ENCODE results near the gene PCSK4.
"Not testable (repeated sequence)": the region's sequence is repeated elsewhere in the genome, so short reads cannot be mapped to it uniquely, and the experiment has no call there.

The PCSK4 gene

DNA sequence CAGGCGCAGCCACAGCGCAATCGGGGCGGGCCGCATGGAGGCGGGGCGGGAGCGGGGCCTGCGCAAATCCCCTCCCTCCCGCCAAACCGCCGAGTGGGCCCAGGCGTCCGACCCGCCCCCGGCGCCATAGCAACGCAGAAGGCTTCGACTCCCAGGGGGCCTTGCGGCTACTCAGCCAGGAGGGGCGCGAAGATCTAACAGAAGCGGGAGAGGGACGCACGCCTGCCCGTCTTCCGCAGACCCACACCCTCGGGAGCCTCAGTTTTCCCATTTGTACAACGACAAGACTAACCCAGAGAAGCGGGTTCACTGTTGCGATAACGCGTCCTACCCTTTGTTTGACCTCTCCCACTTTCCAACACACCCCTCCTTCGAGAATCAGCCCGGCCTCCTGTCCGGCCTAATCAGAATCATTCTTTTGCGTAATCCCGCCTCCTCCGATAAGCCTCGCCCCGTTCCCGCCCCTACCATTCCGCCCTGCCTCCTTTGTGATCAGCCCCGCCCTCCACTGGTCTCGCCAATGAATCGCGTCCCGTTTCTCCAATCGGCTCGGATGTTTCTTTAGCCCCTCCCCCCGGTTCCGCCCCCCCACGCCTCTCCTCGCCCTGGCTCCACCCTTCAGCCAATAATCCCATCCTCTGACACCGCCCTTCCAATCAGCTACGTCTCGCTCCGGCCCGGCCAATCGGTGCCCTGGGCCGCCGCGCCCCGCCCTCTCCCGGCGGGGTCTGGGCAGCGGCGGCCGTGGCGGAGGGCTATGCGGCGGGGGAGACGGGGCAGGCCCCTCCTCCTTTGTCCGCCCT is at the start of gene PCSK4:
Gene PCSK4 (minus strand): TSS at position 40 of the 803 bp plus-strand sequence. CDS start 4 bp downstream, at position 36.
- peak; percentile 90 for DNase-seq

DNA sequence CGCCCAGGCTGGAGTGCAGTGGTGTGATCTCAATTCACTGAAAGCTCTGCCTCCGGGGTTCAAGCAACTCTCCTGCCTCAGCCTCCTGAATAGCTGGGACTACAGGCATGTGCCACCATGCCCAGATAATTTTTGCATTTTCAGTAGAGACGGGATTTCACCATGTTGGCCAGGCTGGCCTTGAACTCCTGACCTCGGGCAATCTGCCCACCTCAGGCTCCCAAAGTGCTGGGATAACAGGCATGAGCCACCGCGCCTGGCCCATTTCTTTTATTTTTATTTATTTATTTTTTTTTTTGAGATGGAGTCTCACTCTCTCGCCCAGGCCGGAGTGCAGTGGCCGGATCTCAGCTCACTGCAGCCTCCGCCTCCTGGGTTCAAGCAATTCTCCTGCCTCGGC is 49.6 kb upstream of the PCSK4 start:
- not testable (repeated sequence) for DNase-seq

DNA sequence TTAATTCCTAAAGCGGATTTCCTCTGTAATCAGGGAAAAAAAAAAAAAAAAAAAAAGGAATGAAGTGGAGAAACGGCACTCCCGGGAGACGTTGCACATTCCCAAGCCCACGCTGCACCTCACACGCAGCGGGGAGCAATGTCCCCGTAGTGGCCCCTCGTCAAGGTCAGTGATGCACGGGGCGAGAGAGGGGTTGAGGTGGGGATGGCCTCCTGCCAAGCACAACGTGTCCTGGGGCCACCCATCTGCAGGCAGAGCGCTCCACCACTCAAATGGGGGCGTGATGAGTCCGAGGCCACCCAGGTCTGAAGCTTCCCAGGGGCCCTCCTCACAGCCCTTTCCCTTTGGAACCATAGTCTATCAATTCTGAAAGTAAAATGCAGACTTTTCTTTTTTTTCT is 48.8 kb upstream of the PCSK4 start:
- no peak for DNase-seq

DNA sequence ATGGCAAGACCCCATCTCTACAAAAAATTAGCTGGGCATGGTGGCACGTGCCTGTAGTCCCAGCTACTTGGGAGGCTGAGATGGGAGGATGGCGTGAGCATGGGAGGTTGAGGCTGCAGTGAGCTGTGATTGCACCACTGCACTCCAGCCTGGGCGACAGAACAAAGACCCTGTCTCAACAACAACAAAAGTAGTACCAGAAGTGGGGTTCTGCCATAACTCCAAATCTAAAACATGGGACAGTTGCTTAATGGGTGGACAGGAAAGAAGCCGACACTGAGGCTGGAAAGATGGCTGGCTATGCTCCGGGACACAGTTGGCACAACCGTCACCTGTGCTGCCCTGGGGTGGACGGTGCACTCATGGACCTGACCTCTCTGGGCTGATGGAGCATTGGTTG is 45.5 kb upstream of the PCSK4 start:
- DNase-seq, result not testable (repeated sequence)

DNA sequence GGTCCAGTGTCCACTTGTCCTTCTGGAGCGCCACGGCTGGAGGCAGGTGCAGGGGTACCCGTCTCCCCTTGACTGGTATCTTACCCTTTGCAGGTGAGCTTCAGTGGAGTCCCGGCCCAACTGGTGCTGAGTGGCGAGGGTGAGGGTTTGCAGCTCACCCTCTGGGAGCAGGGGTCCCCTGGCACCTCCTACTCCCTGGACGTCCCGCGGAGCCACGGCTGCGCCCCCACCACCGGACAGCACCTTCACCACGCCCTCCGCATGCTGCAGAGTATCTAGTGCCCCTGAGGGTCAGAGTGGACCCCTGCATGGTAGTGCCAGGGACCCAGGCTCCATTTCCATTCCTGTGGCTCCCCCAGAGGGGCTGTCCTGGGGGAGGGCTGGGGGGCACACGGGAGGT is 44.8 kb upstream of the PCSK4 start:
- no peak for DNase-seq

DNA sequence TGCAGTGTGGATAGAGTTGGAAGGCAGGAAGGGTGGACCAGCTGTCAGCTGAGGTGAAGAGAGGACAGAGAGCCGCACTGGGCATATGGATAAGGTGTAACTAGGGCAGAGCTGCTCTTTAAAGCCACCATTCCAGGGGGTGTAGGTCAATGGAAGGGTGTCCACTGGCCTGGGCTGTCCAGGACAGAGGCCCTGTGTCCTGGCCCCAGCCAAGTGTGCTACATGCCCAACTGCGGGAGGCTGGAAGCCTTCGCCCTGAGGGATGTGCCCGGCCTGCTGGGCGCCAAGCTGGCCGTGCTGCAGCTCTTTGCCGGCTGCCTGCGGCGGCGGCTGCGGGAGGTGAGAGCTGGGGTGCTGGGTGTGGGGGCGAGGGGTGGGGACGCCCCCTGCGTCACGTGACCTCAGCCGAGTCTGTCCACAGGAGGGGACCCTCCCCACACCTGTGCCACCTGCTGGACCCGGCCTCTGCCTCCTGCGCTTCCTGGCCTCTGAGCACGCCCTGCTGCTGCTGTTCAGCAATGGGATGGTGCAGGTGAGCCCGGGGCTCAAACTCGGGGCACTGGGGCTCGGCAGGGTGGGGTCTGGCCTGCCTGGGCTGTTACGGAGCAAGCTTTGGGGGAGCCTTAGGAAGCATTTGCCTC is 43.5 kb upstream of the PCSK4 start:
- no peak for DNase-seq

DNA sequence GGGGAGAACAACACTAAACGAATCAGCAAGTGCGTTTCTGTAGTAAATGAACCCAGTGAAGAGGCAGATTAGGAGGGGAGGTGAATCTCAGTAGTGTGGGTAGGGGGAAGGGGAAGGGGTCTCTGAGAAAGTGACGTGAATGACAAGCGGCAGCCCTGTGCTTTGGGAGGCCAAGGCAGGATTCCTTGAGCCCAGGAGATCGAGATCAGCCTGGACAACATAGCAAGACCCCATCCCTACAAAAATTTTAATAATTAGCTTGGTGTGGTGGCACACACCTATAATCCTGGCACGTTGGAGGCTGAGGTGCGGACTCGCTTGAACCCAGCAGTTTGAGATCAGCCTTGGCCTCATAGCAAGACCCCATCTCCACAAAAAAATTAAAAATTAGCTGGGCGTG is 41.9 kb upstream of the PCSK4 start:
- DNase-seq, result no peak

DNA sequence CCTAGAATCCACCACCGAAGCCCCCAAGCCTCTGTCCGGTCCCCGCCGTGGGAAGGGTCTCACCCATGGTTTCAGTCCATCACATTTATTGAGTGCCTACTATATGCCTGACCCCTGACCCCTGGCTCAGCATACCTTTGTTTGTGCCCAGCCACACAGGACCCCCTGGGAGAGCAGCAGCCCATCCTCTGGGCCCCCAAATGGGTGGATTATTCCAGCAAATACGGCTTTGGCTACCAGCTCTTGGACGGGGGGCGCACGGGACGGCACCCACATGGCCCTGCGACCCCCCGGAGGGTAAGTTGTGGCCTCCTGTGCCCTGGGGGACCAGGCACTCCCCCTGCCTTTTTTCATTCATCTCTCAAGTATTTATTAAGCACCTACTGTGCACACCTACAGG is 41.4 kb upstream of the PCSK4 start:
- DNase-seq, result no peak

DNA sequence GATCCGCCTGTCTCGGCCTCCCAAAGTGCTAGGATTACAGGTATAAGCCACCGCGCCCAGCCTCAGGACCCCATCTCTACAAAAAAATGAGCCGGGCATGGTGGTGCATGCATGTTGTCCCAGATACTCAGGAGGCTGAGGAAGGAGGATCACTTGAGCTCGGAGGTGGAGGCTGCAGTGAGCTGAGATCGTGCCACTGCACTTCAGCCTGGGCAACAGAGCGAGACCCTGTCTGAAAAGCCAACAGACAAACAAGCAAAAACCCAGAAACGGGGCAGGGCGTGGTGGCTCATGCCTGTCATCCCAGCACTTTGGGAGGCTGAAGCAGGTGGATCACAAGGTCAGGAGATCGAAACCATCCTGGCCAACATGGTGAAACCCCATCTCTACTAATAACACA is 40.7 kb upstream of the PCSK4 start:
- DNase-seq, result not testable (repeated sequence)

DNA sequence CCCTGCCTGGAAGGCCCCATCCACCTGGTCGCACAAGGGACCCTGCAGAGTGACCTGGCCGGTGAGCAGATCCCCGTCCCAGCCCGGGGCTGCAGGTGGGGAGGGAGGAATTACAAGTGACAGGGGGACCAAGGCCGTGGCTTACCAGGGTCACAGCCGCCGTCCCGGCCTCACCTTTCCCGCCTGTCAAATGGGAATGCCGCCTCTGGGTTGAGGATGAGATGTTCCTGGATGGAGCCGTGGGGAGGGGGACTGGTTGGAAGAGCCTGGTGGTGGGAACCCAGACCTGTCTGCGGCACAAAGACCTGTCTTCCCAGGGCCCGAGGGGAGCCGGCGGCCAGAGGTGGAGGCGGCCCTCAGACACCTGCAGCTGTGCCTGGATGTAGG is 39.3 kb upstream of the PCSK4 start:
- DNase-seq, result no peak

DNA sequence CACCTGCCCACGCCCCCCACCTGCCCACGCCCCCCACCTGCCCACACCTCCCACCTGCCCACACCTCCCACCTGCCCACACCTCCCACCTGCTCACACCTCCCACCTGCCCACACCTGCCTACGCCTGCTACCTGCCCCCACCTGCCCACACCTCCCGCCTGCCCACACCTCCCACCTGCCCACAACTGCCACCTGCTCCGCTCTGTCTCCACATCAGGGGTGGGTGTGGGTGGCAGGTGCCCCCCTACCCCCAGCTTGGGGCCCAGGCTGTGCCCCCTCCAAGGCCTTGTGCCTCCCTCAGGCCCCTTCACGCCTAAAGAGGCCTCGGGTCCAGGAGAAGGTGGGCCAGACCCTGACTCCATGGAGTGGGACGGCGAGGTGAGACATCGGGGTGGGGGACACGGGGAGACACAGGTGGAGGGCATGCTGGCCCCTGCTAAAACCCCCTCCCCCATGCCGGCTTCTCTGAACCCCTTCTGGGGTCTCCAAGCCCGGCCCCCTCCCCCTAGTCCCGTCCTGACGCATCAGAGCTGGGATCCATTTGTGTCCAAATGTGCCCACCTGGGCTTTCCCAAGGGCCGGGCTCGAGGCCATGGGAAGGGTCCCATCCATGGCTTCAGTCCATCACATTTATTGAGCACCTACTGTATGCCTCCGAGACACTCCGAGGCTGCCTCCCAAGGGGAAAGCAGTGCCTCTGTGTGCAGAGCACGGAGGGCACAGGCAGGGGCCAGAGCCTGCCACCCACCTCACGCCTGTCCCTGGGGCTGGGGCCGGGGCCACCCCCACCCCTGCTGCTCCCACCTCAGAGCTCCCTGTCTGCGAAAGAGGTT is 38.7 kb upstream of the PCSK4 start:
- DNase-seq, result no peak

DNA sequence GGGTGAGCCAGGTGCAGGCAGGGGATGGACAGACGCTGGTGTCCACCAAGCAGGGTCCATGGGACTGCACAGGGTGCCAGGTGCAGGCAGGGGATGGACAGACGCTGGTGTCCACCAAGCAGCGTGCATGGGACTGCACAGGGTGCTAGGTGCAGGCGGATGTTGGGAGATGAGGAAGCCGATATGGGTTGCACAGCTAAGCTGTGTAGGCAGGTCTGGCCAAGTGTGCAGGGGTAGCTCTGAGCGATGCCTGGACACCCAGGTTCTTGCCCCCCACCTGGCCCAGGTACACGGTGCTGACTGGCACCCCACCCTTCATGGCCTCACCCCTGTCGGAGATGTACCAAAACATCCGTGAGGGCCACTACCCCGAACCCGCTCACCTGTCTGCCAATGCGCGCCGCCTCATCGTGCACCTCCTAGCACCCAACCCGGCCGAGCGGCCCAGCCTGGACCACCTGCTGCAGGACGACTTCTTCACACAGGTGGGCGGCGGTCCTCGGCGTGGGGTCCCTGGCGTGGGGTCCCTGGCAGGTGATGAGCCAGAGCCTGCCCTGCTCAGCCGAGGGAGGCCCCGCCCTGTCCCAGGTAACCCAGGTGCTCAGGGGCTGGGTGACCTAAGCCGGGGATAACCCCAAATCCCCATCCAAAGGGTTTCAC is 37.6 kb upstream of the PCSK4 start:
- DNase-seq, result no peak

DNA sequence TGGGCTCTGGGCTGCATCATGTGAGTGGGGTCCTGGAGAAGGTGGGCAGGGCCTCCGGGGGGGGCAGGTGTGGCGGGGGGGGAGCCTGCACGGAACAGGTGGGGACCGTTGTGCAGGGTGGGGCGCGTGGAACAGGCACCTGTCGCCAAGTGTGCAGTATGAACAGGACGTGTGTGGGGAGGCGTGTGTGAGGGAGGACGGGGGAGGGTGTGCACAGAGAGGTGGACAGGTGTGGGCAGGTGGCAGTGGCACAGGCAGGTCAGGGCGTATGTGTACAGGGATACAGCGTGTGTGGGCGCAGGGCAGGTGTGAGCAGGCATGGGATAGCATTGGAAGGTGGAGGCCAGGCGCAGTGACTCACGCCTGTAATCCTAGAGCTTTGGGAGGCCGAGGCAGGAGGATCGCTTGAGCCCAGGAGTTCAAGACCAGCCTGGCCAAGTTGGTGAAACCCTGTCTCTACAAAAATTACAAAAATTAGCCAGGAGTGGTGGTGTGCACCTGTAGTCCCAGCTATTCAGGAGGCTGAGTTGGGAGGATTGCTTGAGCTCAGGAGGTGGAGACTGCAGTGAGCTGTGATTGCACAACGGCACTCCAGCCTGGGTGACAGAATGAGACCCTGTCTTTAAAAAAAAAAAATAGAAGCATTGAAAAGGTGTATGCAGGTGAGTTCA is 37.0 kb upstream of the PCSK4 start:
- no peak for DNase-seq

DNA sequence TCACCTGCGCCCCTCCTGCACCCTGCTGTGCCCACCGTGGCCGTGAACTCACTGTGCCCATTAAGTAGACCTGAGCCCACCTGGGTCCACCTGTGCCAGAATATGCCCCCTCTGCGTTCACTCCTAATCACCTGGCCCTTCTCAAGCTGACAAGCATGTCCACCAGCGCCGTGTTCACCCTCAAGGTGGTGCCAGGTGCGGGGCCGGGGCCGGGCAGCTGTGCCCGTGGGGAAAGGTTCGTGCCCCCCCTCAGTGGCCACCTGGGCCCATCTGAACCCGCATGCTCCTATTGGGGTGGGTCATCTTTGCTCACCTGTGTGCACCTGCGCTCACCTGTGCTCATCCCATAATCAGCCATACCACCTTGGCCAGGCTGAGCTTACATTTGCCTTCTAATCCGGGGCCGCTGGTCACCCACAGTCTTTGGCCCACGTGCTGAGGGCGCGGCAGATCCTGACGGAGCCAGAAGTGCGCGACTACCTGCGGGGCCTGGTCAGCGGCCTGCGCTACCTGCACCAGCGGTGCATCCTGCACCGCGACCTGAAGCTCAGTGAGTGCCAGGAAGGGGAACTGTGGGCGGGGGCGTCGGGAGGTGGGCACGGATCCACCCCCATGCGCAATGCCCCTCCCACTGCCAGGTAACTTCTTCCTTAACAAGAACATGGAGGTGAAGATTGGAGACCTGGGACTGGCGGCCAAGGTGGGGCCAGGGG is 36.1 kb upstream of the PCSK4 start:
- DNase-seq, result no peak

DNA sequence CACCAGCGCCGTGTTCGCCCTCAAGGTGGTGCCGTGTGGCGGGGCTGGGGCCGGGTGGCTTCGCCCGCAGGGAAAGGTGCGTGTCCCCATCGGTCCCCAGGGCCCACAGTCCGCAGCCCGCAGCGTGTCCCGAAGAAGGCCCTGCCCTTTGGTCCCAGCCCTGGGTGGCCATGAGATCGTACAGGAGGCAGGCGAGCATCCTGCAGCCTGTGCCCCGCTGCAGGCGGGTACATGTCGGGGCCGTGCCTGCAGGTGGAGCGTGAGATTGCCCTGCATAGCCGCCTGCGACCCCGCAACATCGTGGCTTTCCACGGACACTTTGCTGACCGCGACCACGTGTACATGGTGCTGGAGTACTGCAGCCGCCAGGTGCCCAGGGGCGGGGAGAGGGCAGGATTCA is 35.2 kb upstream of the PCSK4 start:
- no peak for DNase-seq

DNA sequence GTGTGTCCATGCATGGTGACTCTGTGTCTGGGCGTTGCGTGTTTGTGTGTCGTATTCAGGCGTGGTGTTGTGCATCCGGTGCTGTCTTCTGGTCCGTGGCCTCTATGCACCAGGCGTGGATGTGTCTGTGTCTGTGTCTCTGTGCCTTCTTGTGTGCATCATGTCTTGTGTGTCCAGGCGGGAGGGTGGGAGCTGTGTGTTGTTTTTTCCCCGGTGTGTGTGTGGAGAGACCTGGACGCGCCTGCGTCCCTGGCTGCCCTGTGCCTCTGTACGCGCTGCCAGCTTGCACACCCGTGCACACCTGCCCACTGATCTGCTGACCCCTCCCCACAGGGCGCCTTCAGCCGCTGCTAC is 34.8 kb upstream of the PCSK4 start:
- no peak for DNase-seq

DNA sequence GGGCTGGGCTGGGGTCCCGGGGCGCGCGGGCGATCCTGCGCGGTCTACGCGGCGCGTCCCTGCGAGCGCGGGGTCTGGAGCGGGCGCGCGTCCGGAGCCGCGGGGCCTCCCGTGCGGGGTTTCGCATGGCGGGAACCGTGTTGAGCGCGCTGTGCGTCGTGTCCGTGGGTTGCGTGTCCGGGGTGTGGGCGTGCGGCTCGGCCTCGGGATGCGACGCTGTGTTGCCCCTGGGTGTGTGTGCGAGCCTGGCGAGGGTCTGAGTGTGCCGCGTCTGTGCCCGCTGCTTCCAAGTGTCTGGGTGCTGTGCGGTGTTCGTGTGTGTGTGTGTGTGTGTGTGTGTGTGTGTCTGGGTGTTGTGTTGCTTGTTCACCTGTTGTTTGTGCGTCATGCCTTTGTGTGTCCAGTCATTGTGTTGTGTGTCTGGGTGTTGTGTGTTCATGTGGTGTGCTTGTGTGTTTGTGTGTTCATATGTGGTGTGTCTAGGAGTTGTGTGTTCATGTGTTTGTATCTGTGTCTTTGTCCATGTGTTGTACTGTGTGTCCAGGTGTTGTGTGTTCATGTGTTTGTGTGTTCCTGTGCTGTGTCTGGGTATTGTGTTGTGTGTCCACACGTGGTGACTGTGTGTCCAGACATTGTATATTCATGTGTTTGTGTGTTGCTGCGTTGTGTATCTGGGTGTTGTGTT is 34.3 kb upstream of the PCSK4 start:
- DNase-seq, result no peak

DNA sequence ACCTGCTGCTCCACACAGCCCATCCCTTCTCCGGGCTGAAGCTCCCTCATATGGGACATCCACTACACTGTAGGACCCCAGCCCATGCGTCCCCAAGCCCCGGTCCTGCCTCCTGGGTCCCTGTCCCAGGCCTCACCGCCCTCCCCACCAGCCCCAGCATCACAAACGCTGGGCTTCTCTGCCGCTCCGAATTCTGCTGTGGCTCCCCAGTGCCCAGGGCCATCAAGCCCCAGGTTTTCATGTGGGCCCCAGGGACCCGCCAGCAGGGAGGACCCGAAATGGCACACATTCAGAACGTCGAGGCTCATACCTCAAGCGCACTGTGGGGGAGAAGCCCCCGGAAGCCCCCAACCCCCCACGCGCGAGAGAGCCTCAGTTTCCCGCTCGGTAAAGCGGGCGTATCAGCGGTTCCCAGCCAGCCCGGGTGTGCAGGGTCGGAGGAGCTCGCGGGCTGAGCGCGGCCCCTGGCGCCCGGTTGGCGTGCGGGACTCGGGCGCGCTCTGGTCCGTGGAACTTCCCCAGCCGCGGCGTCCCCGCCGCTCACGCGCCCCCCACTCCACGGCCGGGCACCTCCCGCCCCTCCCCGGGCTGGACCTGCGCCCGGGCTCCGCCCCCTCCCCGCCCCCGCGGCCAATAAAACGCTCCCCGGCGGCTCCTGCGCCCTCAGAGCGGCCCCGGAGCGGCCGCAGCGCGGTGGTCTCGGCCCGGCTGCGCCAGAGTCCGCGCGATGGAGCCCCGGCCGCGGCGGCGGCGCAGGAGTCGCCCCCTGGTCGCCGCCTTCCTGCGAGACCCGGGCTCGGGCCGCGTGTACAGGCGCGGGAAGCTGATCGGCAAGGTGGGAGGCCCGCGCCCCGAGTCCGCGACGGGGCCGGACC is 33.5 kb upstream of the PCSK4 start, which contains the start of gene PLK5:
Gene PLK5 (plus strand): TSS at position 666 of the 875 bp plus-strand sequence. CDS start 2,920 bp downstream, outside the sequence.
- DNase-seq, result no peak

DNA sequence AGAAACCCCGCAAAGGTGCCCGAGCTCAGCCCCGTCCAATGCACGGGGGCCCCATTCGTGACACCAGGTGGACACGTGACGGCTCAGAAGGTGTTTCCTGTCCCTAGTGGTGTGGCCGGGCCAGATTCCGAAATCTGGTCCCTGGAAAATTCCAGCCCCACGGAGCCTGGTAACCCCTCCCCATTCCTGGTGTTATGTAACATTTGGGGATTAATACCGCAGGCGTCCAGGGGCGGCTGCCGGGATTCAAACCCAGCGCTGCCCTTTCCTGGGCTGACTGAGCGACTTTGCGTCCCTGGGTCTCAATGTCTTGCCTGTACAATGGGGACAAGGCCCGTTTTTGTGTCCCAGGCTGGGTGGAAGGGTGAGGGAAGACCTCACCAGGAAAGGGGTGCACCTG is 32.7 kb upstream of the PCSK4 start:
- no peak for DNase-seq

DNA sequence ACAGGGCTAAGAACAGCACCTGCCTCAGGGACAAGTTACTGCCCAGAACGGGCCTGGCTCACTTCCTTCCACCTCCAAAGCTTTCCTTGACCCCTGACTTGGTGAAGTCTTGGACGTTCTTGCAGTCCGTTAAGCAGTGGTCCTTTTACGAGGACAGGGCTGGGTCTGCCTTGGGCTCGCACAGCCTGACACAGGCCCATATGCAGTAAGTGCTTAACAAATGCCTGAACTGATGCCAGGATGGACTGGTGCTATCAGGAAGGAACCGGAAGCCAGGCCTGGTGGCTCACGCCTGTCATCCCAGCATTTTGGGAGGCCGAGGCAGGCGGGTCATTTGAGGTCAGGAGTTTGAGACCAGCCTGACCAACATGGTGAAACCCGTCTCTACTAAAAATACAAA is 31.9 kb upstream of the PCSK4 start:
- no peak for DNase-seq
